SK-N-SH (cell line): ENCODE results near the gene KIAA0232. TPM values are rescaled to one million over a fixed set of nuclear protein-coding genes. Genes with fewer than 3 reads are reported as not detected.

Experiments
- CTCF ChIA-PET: fragments of 300-600, 350-600 bp; formaldehyde crosslinking; extraction: SDS; loops from one replicate; lab custom pipeline; 2021; lab: Yijun Ruan, JAX
- POLR2A ChIA-PET: fragments of 350-600 bp; sonication (Branson Sonifier 250); formaldehyde crosslinking; extraction: SDS; loops from one replicate; lab custom pipeline; 2020; ENCODE audit warnings: antibody characterized with exemption, inconsistent platforms; lab: Yijun Ruan, JAX
- DNase-seq: peaks from one replicate; pipeline ENCODE4 v3.0.0; 2012
- H2AFZ ChIP-seq: fragments of 200-600 bp; sonication (generic); 2 replicates; pipeline ENCODE4 v1.8.1; 2016; ENCODE audit warnings: antibody characterized with exemption, mild to moderate bottlenecking, low read depth
- H3F3A ChIP-seq: fragments of 200-600 bp; sonication (generic); replicated peaks from 2 replicates; pipeline ENCODE3; 2016; ENCODE audit warnings: antibody characterized with exemption, mild to moderate bottlenecking; ENCODE audit not compliant: insufficient read depth
- H3K27ac ChIP-seq, 2 experiments: fragments of 200-500 bp in 1 of 2; fragments of 200-600 bp in 1 of 2; sonication (Bioruptor generic) in 1 of 2; sonication (generic), shearing (Covaris generic) in 1 of 2; 2 replicates each; pipeline versions ENCODE4 v1.5.1 to v1.6.1; 2014 to 2016; ENCODE audit warnings: low read depth in 2 of 2, inconsistent platforms in 1 of 2, low read length in 1 of 2, mild to moderate bottlenecking in 1 of 2, mixed read lengths in 1 of 2
- H3K27me3 ChIP-seq: fragments of 200-600 bp; sonication (generic), shearing (Covaris generic); 2 replicates; pipeline ENCODE4 v1.6.1; 2016; ENCODE audit warnings: mixed run types; ENCODE audit not compliant: insufficient read depth
- H3K36me3 ChIP-seq, 2 experiments: fragments of 200-500 bp in 1 of 2; fragments of 200-600 bp in 1 of 2; sonication (Bioruptor generic) in 1 of 2; sonication (generic) in 1 of 2; replicated peaks in 1 of 2; 2 replicates each; pipeline versions ENCODE3 to v1.5.1; 2014 to 2016; ENCODE audit warnings: low read length in 1 of 2, mild to moderate bottlenecking in 1 of 2; ENCODE audit not compliant: insufficient read depth in 2 of 2, control insufficient read depth in 1 of 2
- H3K4me1 ChIP-seq, 2 experiments: fragments of 200-500 bp in 1 of 2; fragments of 200-600 bp in 1 of 2; sonication (Bioruptor generic) in 1 of 2; sonication (generic), shearing (Covaris generic) in 1 of 2; 2 replicates each; pipeline versions ENCODE4 v1.5.1 to v1.6.1; 2014 to 2016; ENCODE audit warnings: low read depth in 1 of 2, low read length in 1 of 2, mixed run types in 1 of 2; ENCODE audit not compliant: insufficient read depth in 2 of 2, control insufficient read depth in 1 of 2
- H3K4me2 ChIP-seq: fragments of 200-600 bp; sonication (generic), shearing (Covaris generic); 2 replicates; pipeline ENCODE4 v1.6.1; 2017; ENCODE audit warnings: mixed run types
- H3K4me3 ChIP-seq, 2 experiments: fragments of 200-500 bp in 1 of 2; fragments of 200-600 bp in 1 of 2; sonication (Bioruptor generic) in 1 of 2; sonication (generic), shearing (Covaris generic) in 1 of 2; 2 replicates each; pipeline versions ENCODE4 v1.5.1 to v1.8.1; 2014 to 2016; ENCODE audit warnings: low read depth in 2 of 2, inconsistent platforms in 1 of 2, low read length in 1 of 2, mild to moderate bottlenecking in 1 of 2, mixed read lengths in 1 of 2, moderate library complexity in 1 of 2
- H3K79me2 ChIP-seq: fragments of 200-600 bp; sonication (generic); 2 replicates; pipeline ENCODE4 v1.8.1; 2017; ENCODE audit warnings: mild to moderate bottlenecking; ENCODE audit not compliant: insufficient read depth
- H3K9ac ChIP-seq: fragments of 200-600 bp; sonication (generic); 2 replicates; pipeline ENCODE4 v1.6.1; 2017; ENCODE audit warnings: mixed run types
- H3K9me2 ChIP-seq: fragments of 200-600 bp; sonication (generic); 2 replicates; pipeline ENCODE4 v1.6.1; 2017; ENCODE audit warnings: mixed run types
- H3K9me3 ChIP-seq: fragments of 200-600 bp; sonication (generic); 2 replicates; pipeline ENCODE4 v1.6.1; 2017; ENCODE audit warnings: mixed run types, mild to moderate bottlenecking, moderate library complexity
- H4K20me1 ChIP-seq: fragments of 200-600 bp; sonication (generic); 2 replicates; pipeline ENCODE4 v1.6.1; 2017; ENCODE audit warnings: mild to moderate bottlenecking, mixed run types; ENCODE audit not compliant: insufficient read depth
- CTCF ChIP-seq: fragments of 200-600 bp; sonication (generic); IDR thresholded peaks from 2 replicates; pipeline ENCODE4 v1.6.1; 2017; ENCODE audit warnings: antibody characterized with exemption, mild to moderate bottlenecking, moderate library complexity
- EP300 ChIP-seq, 2 experiments: IDR thresholded peaks; 2 replicates each; pipeline versions ENCODE4 v1.4.0 to v1.6.1; 2012; ENCODE audit warnings: borderline replicate concordance in 1 of 2, low read depth in 1 of 2, low read length in 1 of 2
- FOSL2 ChIP-seq: IDR thresholded peaks from 2 replicates; pipeline ENCODE4 v1.4.0; 2012; ENCODE audit warnings: low read depth, mild to moderate bottlenecking, moderate library complexity, borderline replicate concordance
- GABPA ChIP-seq: IDR thresholded peaks from 2 replicates; pipeline ENCODE4 v1.4.0; 2012; ENCODE audit warnings: low read depth, mild to moderate bottlenecking
- IRF3 ChIP-seq: fragments of 150-350 bp; IDR thresholded peaks from 2 replicates; pipeline ENCODE4 v1.6.1; 2016; ENCODE audit warnings: mild to moderate bottlenecking, low read depth, low read length
- JUND ChIP-seq: IDR thresholded peaks from 2 replicates; pipeline ENCODE4 v1.4.0; 2012
- MEF2A ChIP-seq: IDR thresholded peaks from 2 replicates; pipeline ENCODE4 v1.4.0; 2012; ENCODE audit warnings: low read depth, borderline replicate concordance
- NFIC ChIP-seq: IDR thresholded peaks from 2 replicates; pipeline ENCODE4 v1.4.0; 2012; ENCODE audit warnings: borderline replicate concordance
- POLR2AphosphoS5 ChIP-seq: IDR thresholded peaks from 2 replicates; pipeline ENCODE4 v1.6.1; 2012; ENCODE audit warnings: low read depth, low read length
- RXRA ChIP-seq: IDR thresholded peaks from 2 replicates; pipeline ENCODE4 v1.4.0; 2012; ENCODE audit warnings: low read depth, mild to moderate bottlenecking, borderline replicate concordance
- SIN3A ChIP-seq: IDR thresholded peaks from 2 replicates; pipeline ENCODE4 v1.6.1; 2012; ENCODE audit warnings: low read depth, mild to moderate bottlenecking, low read length, moderate library complexity, borderline replicate concordance
- SMC3 ChIP-seq: IDR thresholded peaks from 2 replicates; pipeline ENCODE4 v1.6.1; 2012; ENCODE audit warnings: low read depth, low read length, improper control_type of control experiment
- TEAD4 ChIP-seq: IDR thresholded peaks from 2 replicates; pipeline ENCODE4 v1.4.0; 2012; ENCODE audit warnings: mild to moderate bottlenecking, borderline replicate concordance; ENCODE audit not compliant: insufficient read depth
- USF2 ChIP-seq: fragments of 150-350 bp; IDR thresholded peaks from 2 replicates; pipeline ENCODE4 v1.6.1; 2017; ENCODE audit warnings: antibody characterized with exemption, low read length, low read depth, borderline replicate concordance
- YY1 ChIP-seq: IDR thresholded peaks from 2 replicates; pipeline ENCODE4 v1.4.0; 2012; ENCODE audit warnings: low read depth, mild to moderate bottlenecking
- WGBS: methylation state at CpG from one replicate; pipeline ENCODE4 v1.1.6; 2017; ENCODE audit warnings: low lambda C conversion rate; 5-methylcytosine and 5-hydroxymethylcytosine counted together
- polyA plus RNA-seq, 3 experiments: library from polyadenylated mRNA; depleted of rRNA; stranded (reverse); fragments of >200 nt; gene quantifications; 2 replicates each; pipeline ENCODE4 v1.2.3, GENCODE V29; 2012

The KIAA0232 gene
- polyA plus RNA-seq, 1 of the 3 experiments (the other 2 are of a cell fraction): 5.7 TPM

- Histone ChIP-seq H4K20me1 (peaks cover 74% of the 10 kb centered on the region), H3K9me3 (no peaks in the 10 kb centered on the region), H2AFZ (no peak overlapping the region), H3K4me1 (peaks cover 5 to 10% of the 10 kb centered on the region in 2 experiments; a peak in 2 of 4 replicates), H3K9ac (no peak overlapping the region), H3K9me2 (no peaks in the 10 kb centered on the region), H3K4me2 (no peak overlapping the region), H3K27me3 (no peaks in the 10 kb centered on the region), H3K79me2 (peaks cover 86% of the 10 kb centered on the region), H3F3A (peaks cover 13% of the 10 kb centered on the region), H3K4me3 (no peak overlapping the region), H3K36me3 (no peaks in the 10 kb centered on the region), H3K27ac (no peak overlapping the region)
- DNase-seq: no peak
- no peak for TF ChIP-seq CTCF
- no peak for TF ChIP-seq IRF3
- TF ChIP-seq TEAD4: no peak
- TF ChIP-seq JUND: no peak
- TF ChIP-seq FOSL2: no peak
- TF ChIP-seq GABPA: no peak
- TF ChIP-seq USF2: no peak
- TF ChIP-seq MEF2A: no peak
- TF ChIP-seq POLR2AphosphoS5: no peak
- TF ChIP-seq SIN3A: no peak
- TF ChIP-seq SMC3: no peak
- ChIA-PET POLR2A (no interaction called here), CTCF (no interaction called here)
- WGBS: 100% methylated on average over 2 of the region's 2 CpGs
Measured at GRCh38 chr4:6802626-6803025, 20.1 kb downstream of the KIAA0232 start.

GRCh38 chr4:6803246-6803645 lies 20.7 kb downstream of the KIAA0232 start:
- no peak overlapping the region for H3K4me2 ChIP-seq
- H3K79me2 ChIP-seq: peaks cover 86% of the 10 kb centered on the region
- peaks cover 14% of the 10 kb centered on the region for H3F3A ChIP-seq

More at GRCh38 chr4:6803246-6803645, 20.7 kb downstream of the KIAA0232 start:
- WGBS: 95% methylated on average over 1 of the region's 1 CpG
- no peaks in the 10 kb centered on the region for H3K9me2 ChIP-seq
- no peaks in the 10 kb centered on the region for H3K27me3 ChIP-seq
- CTCF ChIA-PET: interaction anchor here (1.7 to 3.2 kb wide), 2 partner anchors 9 to 70 kb away, joined by 3 to 11 read pairs; no protein-coding TSS in a partner anchor
- peaks cover 5 to 12% of the 10 kb centered on the region in 2 experiments; a peak in 2 of 4 replicates for H3K4me1 ChIP-seq
- no peak overlapping the region for H2AFZ ChIP-seq
- DNase-seq: no peak
- TF ChIP-seq NFIC: no peak
- no peak for TF ChIP-seq GABPA
- no peak for TF ChIP-seq EP300 (IDR thresholded peaks at IDR 0.05; ENCODE audit: borderline replicate concordance in 1 of 2, low read depth in 1 of 2, low read length in 1 of 2)
- no peak for TF ChIP-seq POLR2AphosphoS5
- TF ChIP-seq RXRA: no peak
- no peak for TF ChIP-seq YY1
- no peak for TF ChIP-seq SMC3
- TF ChIP-seq, all 33 proteins: peak for 0
- Histone ChIP-seq H4K20me1 (peaks cover 73% of the 10 kb centered on the region), H3K36me3 (no peaks in the 10 kb centered on the region), H3K4me3 (no peak overlapping the region), H3K9me3 (no peaks in the 10 kb centered on the region), H3K9ac (no peak overlapping the region), H3K27ac (no peak overlapping the region)
- POLR2A ChIA-PET: no interaction called here
